Measurements from ENCODE around the gene PRSS8.

PRSS8 gene

DNA sequence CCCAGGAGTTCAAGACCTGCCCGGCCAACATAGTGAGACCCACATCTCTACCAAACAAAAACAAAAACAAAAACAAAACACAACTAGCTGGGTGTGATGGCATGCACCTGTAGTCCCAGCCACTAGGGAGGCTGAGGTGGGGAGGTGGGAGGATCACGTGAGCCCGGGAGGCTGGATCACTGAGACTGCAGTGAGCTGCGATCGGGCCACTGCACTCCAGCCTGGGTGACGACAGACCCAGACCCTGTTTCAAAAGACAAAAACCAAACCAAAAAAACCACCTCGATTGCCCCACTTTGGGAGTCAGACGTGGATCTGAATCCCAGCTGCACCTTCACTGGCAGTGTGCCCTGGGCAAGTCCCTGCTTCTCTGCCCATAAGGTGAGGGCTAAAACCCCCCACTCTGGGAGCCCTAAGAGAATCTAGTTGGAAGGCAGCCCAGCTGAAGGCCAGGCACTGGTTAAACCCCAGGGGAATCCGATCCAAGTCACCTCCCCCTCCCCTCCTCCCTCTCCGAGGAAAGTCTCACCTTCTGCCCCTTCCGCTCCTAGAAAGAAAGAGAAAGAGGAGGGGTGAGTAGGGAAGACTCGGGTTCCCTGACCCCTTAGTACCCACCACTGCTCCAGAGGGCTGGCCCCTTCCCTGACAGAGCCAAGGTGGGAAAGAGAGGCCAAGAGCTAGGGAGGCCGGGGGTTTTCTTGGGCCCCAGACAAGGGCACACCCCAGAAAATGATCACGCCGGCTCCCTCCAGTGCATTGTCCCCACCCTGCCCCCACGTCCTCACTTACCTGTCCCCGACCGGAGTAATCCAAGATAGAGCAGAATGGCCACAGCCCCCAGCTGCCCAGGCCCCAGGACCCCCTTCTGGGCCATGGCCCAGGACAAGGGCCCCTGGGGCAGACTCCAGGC lies 647 bp downstream of the PRSS8 start:
- no peak for TF ChIP-seq CTCF (IDR thresholded peaks at IDR 0.05; ENCODE audit: borderline replicate concordance, insufficient read depth, low read depth, low read length)
- no peak overlapping the region for H3K4me3 ChIP-seq (ENCODE audit: low read depth, low read length)

- TF ChIP-seq CTCF (IDR thresholded peaks at IDR 0.05; ENCODE audit: borderline replicate concordance, insufficient read depth, low read depth, low read length): no peak
- H3K4me3 ChIP-seq (ENCODE audit: low read depth, low read length): no peak overlapping the region
Measured at GRCh38 chr16:31134091-31134571, 1.4 kb downstream of the PRSS8 start.

DNA sequence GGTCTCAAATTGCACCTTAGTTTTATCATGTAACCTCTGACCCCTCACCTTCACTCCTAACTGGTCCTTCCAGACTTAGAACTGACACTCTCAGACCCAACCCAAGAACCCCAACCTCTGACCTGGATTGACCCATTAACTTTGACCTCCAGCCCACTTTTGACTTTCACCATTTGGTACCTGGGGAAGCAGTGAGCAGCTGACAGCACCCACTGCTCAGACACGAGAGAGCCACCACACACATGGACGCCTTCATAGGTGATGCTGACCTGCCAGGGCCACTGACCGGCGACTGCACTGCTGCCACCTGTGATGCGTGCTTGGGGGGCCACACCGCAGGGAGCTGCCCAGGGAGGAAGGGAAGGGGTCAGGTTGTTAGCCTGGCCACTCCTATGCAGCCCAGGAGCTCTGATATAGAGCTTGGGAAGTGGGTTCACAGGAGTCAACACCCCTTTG lies 2.5 kb downstream of the PRSS8 start:
- TF ChIP-seq CTCF (IDR thresholded peaks at IDR 0.05; ENCODE audit: borderline replicate concordance, insufficient read depth, low read depth, low read length): no peak
- no peak overlapping the region for H3K4me3 ChIP-seq (ENCODE audit: low read depth, low read length)

GRCh38 chr16:31132303-31132979 lies 3.1 kb downstream of the PRSS8 start:
- H3K4me3 ChIP-seq (ENCODE audit: low read depth, low read length): no peak overlapping the region
- TF ChIP-seq CTCF (IDR thresholded peaks at IDR 0.05; ENCODE audit: borderline replicate concordance, insufficient read depth, low read depth, low read length): no peak

DNA sequence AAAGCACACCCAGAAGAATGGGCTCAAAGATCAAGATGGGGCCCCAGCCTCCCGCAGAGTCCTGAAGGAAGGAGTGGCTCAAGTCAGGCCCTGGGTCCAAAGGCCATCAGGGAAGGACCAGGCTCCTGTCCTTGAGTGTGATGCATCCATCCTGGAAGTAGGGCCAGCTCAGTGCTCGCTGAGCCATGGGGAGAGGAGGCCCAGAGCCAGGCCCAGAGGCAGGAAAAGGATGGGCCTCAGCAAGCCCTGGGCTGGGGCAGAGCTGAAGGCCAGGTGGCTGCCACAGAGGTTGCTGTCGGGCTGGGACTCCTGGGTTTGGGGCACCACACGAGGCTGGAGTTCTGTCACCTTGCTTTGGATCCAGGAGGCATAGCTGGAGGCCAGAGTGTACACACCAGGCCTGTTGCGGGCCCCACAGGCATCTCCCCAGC lies 3.7 kb downstream of the PRSS8 start:
- no peak for TF ChIP-seq CTCF (IDR thresholded peaks at IDR 0.05; ENCODE audit: borderline replicate concordance, insufficient read depth, low read depth, low read length)

DNA sequence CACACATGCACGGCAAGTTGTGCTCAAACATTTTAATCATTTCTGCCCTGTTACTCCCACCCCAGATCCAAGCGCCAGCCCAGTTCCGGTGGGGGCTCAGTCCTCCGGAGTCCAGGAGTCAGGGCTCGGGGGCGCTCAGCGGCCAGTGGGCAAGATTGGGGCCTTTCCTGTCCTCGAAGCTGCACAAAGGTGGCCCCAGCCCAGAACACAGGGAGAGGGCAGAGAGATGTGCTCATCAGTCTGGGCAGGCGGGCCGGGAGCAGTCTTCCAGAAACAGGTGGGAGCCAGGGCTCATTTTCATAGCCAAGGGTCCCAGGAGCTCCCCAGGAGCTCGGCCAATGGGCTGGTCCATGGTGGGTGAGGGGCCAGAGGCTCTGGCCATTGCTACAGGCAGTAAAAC lies 4.1 kb downstream of the PRSS8 start:
- no peak overlapping the region for H3K4me3 ChIP-seq (ENCODE audit: low read depth, low read length)
- no peak for TF ChIP-seq CTCF (IDR thresholded peaks at IDR 0.05; ENCODE audit: borderline replicate concordance, insufficient read depth, low read depth, low read length)

More for the DNA sequence above, 3.7 kb downstream of the PRSS8 start:
- H3K4me3 ChIP-seq (ENCODE audit: low read depth, low read length): no peak overlapping the region
